HepG2 (cell line): ENCODE data around the gene SLC11A1. TPM values are rescaled to one million over a fixed set of nuclear protein-coding genes. Genes with fewer than 3 reads are reported as not detected.
A peak's percentile ranks its signal among the peaks of the same experiment; 100 is the strongest.

Source experiments
- BCL6 ChIP-seq: IDR thresholded peaks from 2 replicates; pipeline ENCODE4 v1.6.1; 2016; ENCODE audit warnings: missing genetic modification reagents, missing compliant biosample characterization
- PRDM15 ChIP-seq: sonication (generic); formaldehyde crosslinking; IDR thresholded peaks from 2 replicates; pipeline ENCODE4 v1.4.0; 2020; ENCODE audit warnings: missing genetic modification reagents
- SAFB2 ChIP-seq: sonication (generic); formaldehyde crosslinking; IDR thresholded peaks from 2 replicates; pipeline ENCODE4 v1.5.1; 2020; ENCODE audit warnings: missing genetic modification reagents, low read depth, mild to moderate bottlenecking, borderline replicate concordance
- ZBTB26 ChIP-seq: IDR thresholded peaks from 2 replicates; pipeline ENCODE4 v1.6.1; 2016; ENCODE audit warnings: missing compliant biosample characterization, missing genetic modification reagents, borderline replicate concordance
- ZNF17 ChIP-seq: sonication (generic); formaldehyde crosslinking; IDR thresholded peaks from 2 replicates; pipeline ENCODE4 v1.5.0; 2020; ENCODE audit warnings: mild to moderate bottlenecking, missing genetic modification reagents
- ZNF451 ChIP-seq: sonication (generic); formaldehyde crosslinking; IDR thresholded peaks from 2 replicates; pipeline ENCODE4 v1.5.0; 2020; ENCODE audit warnings: mild to moderate bottlenecking, missing genetic modification reagents
- ZNF709 ChIP-seq: sonication (generic); formaldehyde crosslinking; IDR thresholded peaks from 2 replicates; pipeline ENCODE4 v1.5.0; 2020; ENCODE audit warnings: mild to moderate bottlenecking, missing genetic modification reagents
- ZNF746 ChIP-seq: sonication (generic); formaldehyde crosslinking; IDR thresholded peaks from 2 replicates; pipeline ENCODE4 v1.8.0; 2022; ENCODE audit warnings: mild to moderate bottlenecking, missing genetic modification reagents
- ZNF772 ChIP-seq: sonication (generic); formaldehyde crosslinking; IDR thresholded peaks from 2 replicates; pipeline ENCODE4 v1.5.0; 2020; ENCODE audit warnings: mild to moderate bottlenecking, missing genetic modification reagents
- polyA plus RNA-seq, 8 experiments: library from polyadenylated mRNA; depleted of rRNA in 3 of 8; stranded (reverse) in 7 of 8; unstranded in 1 of 8; fragments of >200 nt; fragmentation: Illumina TruSeq in 4 of 8; extraction: Trizol in 4 of 8; gene quantifications; 2 replicates each; pipeline versions ENCODE4 v1.2.1 to v1.2.3, GENCODE V29; 2011 to 2016; ENCODE audit warnings: low read depth in 4 of 8, missing spikeins in 1 of 8, mixed read lengths in 1 of 8; ENCODE audit not compliant: insufficient read depth in 1 of 8
- total RNA-seq, 5 experiments: library from RNA; depleted of rRNA; stranded (reverse); fragments of >200 nt; fragmentation: Illumina TruSeq; extraction: Trizol; gene quantifications; 2 replicates each; pipeline ENCODE4 v1.2.3, GENCODE V29; 2016; ENCODE audit warnings: low read depth in 1 of 5

Gene SLC11A1
- total and polyA plus RNA-seq, 2 of the 13 experiments (the other 11 are each of a cell fraction or from before 2014, with no cell fraction given): 0.33 to 2.3 TPM

GRCh38 chr2:218405746-218406208, 23.7 kb downstream of the SLC11A1 start (continued):
- TF ChIP-seq PRDM15 (CRISPR knock-in tag) (no peak), SAFB2 (CRISPR knock-in tag) (0 out of 2 replicates have a peak, but pooled peaks have one; percentile 51), ZNF451 (CRISPR knock-in tag) (peak; percentile 57), ZNF709 (peak; percentile 66; the same call in 1 of the 2 replicates), ZNF772 (CRISPR knock-in tag) (peak; percentile 52; the same call in 1 of the 2 replicates), ZBTB26 (CRISPR knock-in tag) (no peak), ZNF746 (peak; percentile 59; the same call in 1 of the 2 replicates), BCL6 (CRISPR knock-in tag) (no peak; the same call in 1 of the 2 replicates), ZNF17 (CRISPR knock-in tag) (0 out of 2 replicates have a peak, but pooled peaks have one; percentile 73)
